Measurements from ENCODE around the gene ADGRG2. TPM values are rescaled to one million over a fixed set of nuclear protein-coding genes. Genes with fewer than 3 reads are reported as not detected.

ADGRG2 gene
- total and polyA plus RNA-seq, 9 of the 15 experiments (the other 6 are each of a cell fraction or from before 2014, with no cell fraction given) = 0.03 TPM; not detected in 8

DNA sequence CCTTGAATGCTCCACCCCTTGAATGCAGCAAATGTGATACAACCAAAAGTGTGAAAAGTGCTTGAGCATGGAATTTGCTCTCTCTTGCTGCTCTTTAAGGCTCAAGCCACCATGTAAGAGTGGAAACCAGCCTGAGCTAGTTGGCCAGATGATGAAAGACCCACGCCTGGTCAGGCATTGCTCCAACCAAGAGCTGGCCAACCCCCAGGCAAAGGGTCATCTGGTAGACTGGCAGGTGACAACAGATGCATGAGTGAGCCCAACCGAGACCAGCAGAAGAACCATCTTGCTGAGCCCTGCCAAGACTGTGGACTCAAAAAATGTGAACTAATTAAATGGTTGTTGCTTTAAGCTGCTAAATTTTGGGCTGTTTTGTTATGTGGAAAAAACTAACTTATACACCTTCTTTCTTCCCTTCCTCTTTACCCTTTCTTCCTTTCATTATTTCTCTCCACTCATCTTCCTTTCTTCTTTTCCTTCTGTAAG is 32.7 kb downstream of the ADGRG2 start:
- no peak for FAIRE-seq
- H3K36me3 ChIP-seq (ENCODE audit: control insufficient read depth, insufficient read depth, low read length) = no peaks in the 10 kb centered on the region
- no peak overlapping the region for H3K9ac ChIP-seq (ENCODE audit: insufficient read depth in 1 of 2, low read depth in 2 of 2, low read length in 2 of 2)
- 0% methylated on average over 2 of the region's 2 CpGs for WGBS (ENCODE audit: insufficient coverage, low coverage, missing lambda C conversion rate)
- H3K4me2 ChIP-seq (ENCODE audit: insufficient read depth, low read length) = no peak overlapping the region
- H3K4me1 ChIP-seq (replicated peaks in 1 of 2; ENCODE audit: control insufficient read depth in 2 of 2, insufficient read depth in 2 of 2, low read length in 2 of 2) = no peaks in the 10 kb centered on the region
- TF ChIP-seq CC2D1A (IDR thresholded peaks at IDR 0.05) (no peak), NFXL1 (CRISPR knock-in tag; IDR thresholded peaks at IDR 0.05) (no peak), ZNF57 (CRISPR knock-in tag; IDR thresholded peaks at IDR 0.05) (no peak), RBBP5 (IDR thresholded peaks at IDR 0.05; ENCODE audit: borderline replicate concordance, insufficient read depth, low read length, poor library complexity, severe bottlenecking) (no peak)
- TF ChIP-seq, protein P1, sequence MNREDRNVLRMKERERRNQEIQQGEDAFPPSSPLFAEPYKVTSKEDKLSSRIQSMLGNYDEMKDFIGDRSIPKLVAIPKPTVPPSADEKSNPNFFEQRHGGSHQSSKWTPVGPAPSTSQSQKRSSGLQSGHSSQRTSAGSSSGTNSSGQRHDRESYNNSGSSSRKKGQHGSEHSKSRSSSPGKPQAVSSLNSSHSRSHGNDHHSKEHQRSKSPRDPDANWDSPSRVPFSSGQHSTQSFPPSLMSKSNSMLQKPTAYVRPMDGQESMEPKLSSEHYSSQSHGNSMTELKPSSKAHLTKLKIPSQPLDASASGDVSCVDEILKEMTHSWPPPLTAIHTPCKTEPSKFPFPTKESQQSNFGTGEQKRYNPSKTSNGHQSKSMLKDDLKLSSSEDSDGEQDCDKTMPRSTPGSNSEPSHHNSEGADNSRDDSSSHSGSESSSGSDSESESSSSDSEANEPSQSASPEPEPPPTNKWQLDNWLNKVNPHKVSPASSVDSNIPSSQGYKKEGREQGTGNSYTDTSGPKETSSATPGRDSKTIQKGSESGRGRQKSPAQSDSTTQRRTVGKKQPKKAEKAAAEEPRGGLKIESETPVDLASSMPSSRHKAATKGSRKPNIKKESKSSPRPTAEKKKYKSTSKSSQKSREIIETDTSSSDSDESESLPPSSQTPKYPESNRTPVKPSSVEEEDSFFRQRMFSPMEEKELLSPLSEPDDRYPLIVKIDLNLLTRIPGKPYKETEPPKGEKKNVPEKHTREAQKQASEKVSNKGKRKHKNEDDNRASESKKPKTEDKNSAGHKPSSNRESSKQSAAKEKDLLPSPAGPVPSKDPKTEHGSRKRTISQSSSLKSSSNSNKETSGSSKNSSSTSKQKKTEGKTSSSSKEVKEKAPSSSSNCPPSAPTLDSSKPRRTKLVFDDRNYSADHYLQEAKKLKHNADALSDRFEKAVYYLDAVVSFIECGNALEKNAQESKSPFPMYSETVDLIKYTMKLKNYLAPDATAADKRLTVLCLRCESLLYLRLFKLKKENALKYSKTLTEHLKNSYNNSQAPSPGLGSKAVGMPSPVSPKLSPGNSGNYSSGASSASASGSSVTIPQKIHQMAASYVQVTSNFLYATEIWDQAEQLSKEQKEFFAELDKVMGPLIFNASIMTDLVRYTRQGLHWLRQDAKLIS (CRISPR knock-in tag; IDR thresholded peaks at IDR 0.05) = no peak
- peaks cover 0 to 4% of the 10 kb centered on the region in 2 experiments; a peak in 1 of 5 replicates for H3K27me3 ChIP-seq (ENCODE audit: control insufficient read depth in 2 of 2, insufficient read depth in 2 of 2, low read length in 2 of 2)
- ChIA-PET CTCF (ENCODE audit: low intra/inter-chr PET ratio) (interaction anchor here (0.6 kb wide), 1 partner anchor 97 kb away, joined by 4 read pairs; no protein-coding TSS in a partner anchor), POLR2A (no interaction called here)
- no peaks in the 10 kb centered on the region for H4K20me1 ChIP-seq (replicated peaks; ENCODE audit: control insufficient read depth, insufficient read depth, low read length)
- H3K79me2 ChIP-seq (ENCODE audit: control insufficient read depth, insufficient read depth, low read length) = no peaks in the 10 kb centered on the region
- no peaks in the 10 kb centered on the region for H3K9me1 ChIP-seq (ENCODE audit: control insufficient read depth, insufficient read depth, low read length)
- no peak overlapping the region for H3K27ac ChIP-seq (ENCODE audit: extremely low read depth, low read depth, low read length)
- no peak overlapping the region for H2AFZ ChIP-seq (ENCODE audit: low read depth, low read length)
- no TSS peak for BruUV-seq (replicated peaks)
- no peak overlapping the region for H3K4me3 ChIP-seq
- in situ Hi-C loops (cut with MboI) = no loop called here
- no peak for ATAC-seq
- intact Hi-C loops (cut with micrococcal nuclease) = no loop called here
- DNase-seq (ENCODE audit: extremely low read depth in 1 of 4, low spot score in 3 of 4) = no peak
- no peaks in the 10 kb centered on the region for H3K9me3 ChIP-seq (replicated peaks; ENCODE audit: control insufficient read depth, insufficient read depth, low read depth, low read length)

Measured in K562 (cell line).